CMK (cell line): Measurements from ENCODE around the gene RAET1G.
"Not testable (repeated sequence)": the region's sequence is repeated elsewhere in the genome, so short reads cannot be mapped to it uniquely, and the experiment has no call there.

Experiments used
- DNase-seq: peaks from one replicate; pipeline ENCODE4 v3.0.0-alpha.2; 2010; ENCODE audit warnings: low read depth

Gene RAET1G

GRCh38 chr6:149934249-149935156, 11.6 kb upstream of the RAET1G start:
- peak; percentile 31 for DNase-seq

DNA sequence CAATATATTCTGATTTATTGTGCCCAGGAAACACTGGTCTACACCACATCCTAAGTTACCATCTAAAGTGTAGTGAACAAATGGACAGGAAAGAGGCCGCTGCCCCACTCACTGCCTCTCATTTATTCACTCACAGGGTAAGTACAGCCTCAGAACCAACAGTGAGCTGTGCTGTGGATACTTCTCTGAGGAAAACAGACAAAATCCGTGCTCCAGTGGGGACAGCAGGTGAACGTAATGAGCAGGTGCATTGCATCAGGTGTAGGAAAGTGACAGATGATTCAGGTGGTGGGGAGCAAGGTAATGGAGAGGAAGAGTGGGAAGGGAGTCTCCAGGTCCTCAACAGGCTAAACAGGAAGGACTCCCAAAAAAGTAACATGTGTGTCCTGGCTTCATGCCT, 10.5 kb upstream of the RAET1G start:
- no peak for DNase-seq

GRCh38 chr6:149933036-149933435, 10.1 kb upstream of the RAET1G start:
- DNase-seq = no peak

GRCh38 chr6:149931501-149931900, 8.6 kb upstream of the RAET1G start:
- no peak for DNase-seq

DNA sequence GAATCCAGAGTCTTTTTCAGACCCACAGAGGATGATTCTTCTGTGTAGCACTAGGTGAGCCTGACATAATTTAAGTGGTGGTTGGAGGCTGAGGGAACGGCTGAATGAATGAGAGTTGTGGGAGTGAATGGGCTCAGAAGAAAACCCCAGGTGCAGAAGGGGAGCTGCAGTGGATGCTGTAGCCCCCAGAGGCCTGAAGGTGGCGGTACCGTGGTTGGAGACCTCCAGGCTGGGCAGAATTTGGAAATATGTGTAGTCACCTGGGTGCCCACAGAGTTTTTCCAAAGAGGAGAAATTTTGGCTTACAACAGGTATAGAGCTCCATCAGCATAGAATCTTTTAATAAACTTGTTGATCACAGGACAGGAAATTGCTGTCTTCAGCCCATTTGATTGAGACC, 6.5 kb upstream of the RAET1G start:
- DNase-seq = no peak

DNA sequence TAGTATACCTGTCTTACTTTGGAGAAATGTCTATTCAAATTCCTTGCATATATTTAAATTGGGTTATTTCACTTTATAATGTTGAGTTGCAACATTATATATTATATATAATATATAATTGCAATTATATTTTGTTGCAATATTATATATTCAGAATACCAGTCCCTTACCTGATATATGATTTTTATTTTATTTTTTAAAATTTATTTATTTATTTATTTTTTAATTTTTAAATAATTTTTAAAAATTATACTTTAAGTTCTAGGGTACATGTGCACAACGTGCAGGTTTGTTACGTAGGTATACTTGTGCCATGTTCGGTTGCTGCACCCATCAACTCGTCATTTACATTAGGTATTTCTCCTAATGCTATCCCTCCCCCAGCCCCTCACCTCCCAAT, 4.1 kb upstream of the RAET1G start:
- not testable (repeated sequence) for DNase-seq

DNA sequence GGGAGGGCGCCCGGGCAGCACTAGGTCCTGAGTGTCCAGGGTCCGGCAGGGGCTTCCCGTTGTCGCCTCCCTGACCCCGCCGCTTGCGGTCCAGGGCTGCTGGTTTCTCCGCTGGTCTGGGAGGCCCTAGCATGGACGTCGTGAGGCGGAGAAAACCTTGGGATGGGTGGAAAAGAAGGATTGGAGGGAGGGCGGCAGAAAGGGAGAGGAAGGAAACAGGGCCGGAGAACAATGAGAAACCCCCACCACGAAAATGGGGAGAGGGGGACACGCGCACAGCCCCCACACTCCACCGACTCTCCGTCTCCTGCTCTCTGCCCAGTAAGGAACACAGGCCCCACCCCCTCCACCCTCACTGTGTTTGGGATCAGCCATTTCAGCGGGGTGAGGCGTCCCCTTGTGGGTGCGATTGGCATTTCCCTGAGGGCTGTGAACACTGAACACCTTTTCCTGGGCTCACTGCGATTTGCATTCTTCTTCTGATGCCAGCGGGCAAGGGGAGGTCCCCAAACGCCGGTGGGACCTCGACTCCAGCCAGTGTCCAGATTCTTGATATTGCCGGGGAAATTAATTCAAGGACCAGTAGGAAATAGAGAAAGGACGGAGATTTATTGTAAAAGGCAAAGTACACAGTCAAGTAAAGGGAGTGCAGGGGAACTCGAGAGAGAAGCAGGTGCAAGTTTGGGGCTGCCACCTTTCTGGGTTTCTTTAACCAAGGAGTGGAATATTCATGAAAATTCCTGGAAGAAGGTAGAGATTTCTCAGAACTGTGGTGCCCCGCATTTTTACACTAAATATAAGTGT, 3.3 kb upstream of the RAET1G start:
- peak; percentile 38 for DNase-seq

GRCh38 chr6:149925253-149925973, 2.5 kb upstream of the RAET1G start:
- peak; percentile 14 for DNase-seq

GRCh38 chr6:149924933-149925252, 2.0 kb upstream of the RAET1G start:
- DNase-seq = no peak

DNA sequence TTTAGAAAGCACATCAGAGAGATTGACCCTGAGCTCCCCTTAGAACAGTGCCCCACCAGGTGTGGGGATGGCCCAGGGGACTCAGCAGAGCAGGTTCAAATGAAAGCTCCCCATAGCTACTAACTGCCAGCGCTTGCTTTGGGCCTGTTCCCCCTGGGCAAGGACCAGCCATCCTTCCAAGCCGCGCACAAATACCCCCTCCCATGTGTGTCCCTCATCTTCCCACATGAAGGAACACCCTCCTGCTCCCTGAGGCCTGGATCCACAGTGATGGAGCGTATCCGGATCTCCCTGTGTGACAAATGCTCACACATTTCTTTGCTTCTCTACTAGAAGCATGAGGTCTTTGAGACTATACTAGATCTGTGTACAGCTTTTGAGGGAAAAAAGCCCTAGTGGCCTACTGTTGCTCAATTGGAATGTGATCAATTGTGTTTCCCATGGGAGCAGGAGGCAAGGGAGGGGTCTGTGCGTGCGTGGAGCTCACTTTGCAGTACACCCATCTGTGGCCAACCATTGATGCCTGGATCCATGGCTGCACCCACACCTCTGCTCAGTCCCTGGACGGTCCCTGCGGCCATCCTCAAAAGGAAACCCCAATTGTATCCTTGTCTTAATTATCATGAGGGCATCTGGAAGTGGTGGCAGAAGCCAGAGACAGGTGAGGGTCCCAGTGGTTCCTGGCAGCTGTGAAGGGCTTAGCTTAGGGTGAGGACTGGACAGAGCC, 1.4 kb upstream of the RAET1G start:
- DNase-seq = no peak

DNA sequence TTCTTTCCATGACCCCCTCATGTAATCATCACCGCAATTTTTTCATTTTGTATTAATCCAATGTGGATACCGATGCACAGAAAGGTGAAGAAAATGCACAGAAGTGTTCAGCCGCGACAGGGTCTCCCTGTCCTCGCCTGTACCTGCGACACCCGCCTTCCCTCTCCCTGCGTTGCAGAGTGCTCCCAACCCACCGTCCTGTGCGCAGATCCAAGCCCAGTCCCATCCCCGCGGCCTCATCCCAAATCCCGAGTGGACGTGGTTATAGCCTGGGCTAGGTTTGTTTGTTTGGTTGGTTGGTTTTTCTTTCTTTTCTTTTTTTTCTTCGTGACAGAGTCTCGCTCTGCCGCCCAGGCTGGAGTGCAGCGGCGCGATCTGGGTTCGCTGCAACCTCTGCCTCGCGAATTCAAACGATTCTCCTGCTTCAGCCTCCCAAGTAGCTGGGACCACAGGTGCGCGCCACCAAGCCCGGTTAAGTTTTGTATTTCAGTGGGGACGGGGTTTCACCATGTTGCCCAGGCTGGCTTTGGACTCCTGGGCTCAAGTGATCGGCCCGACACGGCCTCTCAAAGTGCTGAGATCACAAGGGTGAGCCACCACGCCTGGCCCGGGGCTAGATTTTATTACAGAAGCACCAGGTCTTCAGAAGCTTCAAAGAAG, 536 bp upstream of the RAET1G start:
- no peak for DNase-seq

DNA sequence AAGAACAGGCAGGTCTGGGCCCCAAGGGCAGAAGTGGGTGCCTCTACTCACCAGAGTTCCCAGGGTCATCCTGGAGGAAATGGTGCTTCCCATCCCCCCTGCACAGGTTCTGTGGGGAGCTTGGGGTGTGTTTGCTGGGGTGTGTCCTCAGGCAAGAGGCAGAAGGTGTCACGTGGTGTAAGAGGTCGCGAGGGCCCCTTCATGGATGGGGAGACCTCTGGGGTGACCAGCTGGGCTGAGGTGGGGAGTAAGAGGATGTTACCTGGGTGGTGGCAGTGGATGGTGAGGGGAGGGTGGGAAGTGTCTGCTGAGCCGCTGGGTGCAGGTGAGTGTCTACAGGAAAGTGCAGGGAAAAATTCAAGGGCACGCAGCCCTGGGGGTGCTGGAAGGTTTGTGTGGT, 830 bp downstream of the RAET1G start:
- DNase-seq = not testable (repeated sequence)

GRCh38 chr6:149921361-149921760, 1.6 kb downstream of the RAET1G start:
- no peak for DNase-seq

GRCh38 chr6:149919834-149920225, 3.1 kb downstream of the RAET1G start:
- no peak for DNase-seq

DNA sequence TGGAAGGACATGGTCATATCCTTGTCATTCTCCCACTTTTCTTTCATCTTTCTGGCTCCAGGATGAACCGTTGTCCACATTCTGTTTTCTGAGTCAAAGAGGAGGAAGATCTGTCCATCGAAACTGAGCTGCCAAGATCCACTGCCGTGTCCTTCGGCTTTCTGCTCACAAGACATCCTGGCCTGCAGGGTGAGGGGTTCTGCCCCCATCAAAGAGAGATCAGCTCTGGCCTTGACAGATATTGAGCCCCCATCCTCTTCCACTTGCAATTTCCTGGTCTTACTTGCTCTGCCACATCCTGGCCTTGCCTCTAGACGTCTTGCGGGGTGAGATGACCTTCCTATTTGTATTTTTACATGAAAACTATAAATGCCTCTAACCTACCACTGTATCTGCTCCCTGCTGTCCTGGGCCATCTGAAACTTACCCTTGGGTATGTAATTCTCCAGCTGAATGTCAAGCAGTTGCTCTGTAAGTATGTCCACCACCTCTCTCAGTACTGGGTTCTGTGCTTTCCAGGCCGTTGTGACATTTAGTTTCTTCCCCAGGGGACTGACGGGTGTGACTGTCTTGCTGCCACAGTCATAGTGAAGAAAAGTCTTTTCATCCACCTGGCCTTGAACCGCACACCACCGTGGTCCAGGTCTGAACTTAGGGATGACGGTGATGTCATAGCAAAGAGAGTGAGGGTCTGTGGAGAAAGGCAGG, 3.6 kb downstream of the RAET1G start:
- not testable (repeated sequence) for DNase-seq

DNA sequence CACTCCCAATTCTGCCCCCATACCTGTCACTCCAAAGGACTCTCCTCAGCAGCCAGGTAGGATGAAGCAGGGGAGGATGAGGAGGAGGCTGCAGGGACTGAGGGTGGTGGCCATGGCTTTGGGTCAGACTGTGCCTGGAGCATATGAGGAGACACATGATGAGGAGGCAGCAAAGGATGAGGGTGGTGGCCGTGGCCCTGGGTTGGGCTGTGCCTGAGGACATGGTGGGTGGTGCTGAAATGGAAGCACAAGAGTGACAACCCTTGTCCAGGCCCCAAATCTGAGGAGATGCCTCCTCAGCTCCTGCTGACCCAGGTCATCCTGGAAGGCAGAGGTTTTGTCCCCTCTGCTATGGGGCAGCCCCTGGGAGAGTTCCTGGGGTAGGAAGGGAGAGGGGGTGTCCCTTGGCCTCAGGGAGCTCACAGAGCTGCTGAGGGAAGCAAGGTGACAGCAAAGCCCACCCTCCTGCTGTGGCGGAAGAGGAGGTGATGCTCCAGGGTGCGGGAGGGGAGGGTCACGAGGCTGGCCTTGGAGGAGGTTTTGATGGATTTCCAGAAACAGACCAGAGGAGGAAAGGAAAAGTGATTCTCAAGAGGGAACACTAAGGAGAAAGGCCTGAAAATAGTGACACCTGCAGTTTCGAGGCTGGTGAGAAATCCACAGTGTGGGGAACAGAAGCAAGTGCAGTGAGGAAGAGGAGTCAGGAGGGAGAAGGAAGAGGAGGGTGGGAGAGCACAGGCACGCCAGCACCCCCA, 4.6 kb downstream of the RAET1G start:
- no peak for DNase-seq

DNA sequence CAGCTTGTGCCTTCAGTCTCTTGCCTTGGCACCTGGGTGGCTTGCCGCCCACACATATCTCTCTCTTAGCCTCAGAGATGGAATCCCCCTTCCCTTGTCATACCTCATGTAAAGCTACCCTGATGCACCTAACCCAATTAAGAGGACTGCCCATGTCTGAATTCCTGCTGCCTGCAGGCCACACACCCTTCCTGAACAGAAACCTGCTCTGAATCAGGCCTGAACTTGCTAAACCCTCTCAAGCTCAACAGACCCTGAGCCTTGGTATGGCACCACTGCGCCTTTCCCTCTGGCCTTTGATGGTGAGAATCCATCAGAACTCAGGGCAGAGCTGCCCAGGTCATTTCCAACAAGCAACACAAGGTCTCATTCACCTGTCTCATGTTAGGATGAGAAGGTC, 5.2 kb downstream of the RAET1G start:
- DNase-seq = no peak

GRCh38 chr6:149915970-149916865, 6.7 kb downstream of the RAET1G start:
- DNase-seq = no peak
